Panc1 (cell line): Measurements from ENCODE around the gene VPS29. TPM values are rescaled to one million over a fixed set of nuclear protein-coding genes. Genes with fewer than 3 reads are reported as not detected.
"Not testable (repeated sequence)": the region's sequence is repeated elsewhere in the genome, so short reads cannot be mapped to it uniquely, and the experiment has no call there.

ENCODE experiments used
- ATAC-seq: fragments of 200-7000 bp; cut with Tn5 transposase; 2 replicates; pipeline ENCODE4 v1.9.1; 2020; ENCODE audit warnings: mild to moderate bottlenecking, moderate library complexity
- BruUV-seq: library from RNA; stranded (reverse); fragments of 400-500 nt; replicated peaks from 2 replicates; lab custom pipeline; 2021; lab: Mats Ljungman, UMichigan
- CTCF ChIA-PET: fragments of 300-600 bp; sonication (Branson Sonifier 250); formaldehyde crosslinking; loops from one replicate; lab custom pipeline; 2022; ENCODE audit warnings: antibody characterized with exemption; lab: Charles Lee
- POLR2A ChIA-PET: fragments of 300-600 bp; sonication (Branson Sonifier 250); formaldehyde crosslinking; loops from one replicate; lab custom pipeline; 2022; ENCODE audit warnings: antibody characterized with exemption; lab: Charles Lee
- DNase-seq: peaks from one replicate; pipeline ENCODE4 v3.0.0-alpha.2; 2010; ENCODE audit warnings: low read depth, low spot score
- H3K27ac ChIP-seq: 2 replicates; pipeline ENCODE4 v1.5.1; 2011; ENCODE audit warnings: mild to moderate bottlenecking, low read length, inconsistent platforms
- H3K27me3 ChIP-seq: fragments of 200-500 bp; sonication (Bioruptor generic); 2 replicates; pipeline ENCODE4 v1.6.0; 2014; ENCODE audit warnings: low read length, inconsistent platforms; ENCODE audit not compliant: control insufficient read depth, insufficient read depth
- H3K36me3 ChIP-seq: fragments of 200-500 bp; sonication (Bioruptor generic); 2 replicates; pipeline ENCODE4 v1.5.1; 2014; ENCODE audit warnings: inconsistent platforms, mild to moderate bottlenecking, low read length, moderate library complexity; ENCODE audit not compliant: control insufficient read depth, insufficient read depth
- H3K4me1 ChIP-seq: 2 replicates; pipeline ENCODE4 v1.5.1; 2011; ENCODE audit warnings: inconsistent platforms, mild to moderate bottlenecking, low read length, moderate library complexity; ENCODE audit not compliant: control insufficient read depth, insufficient read depth
- H3K4me3 ChIP-seq, 2 experiments: 2 replicates each; pipeline ENCODE4 v1.5.1; 2011 to 2012; ENCODE audit warnings: low read depth in 2 of 2, low read length in 2 of 2, mild to moderate bottlenecking in 2 of 2, inconsistent platforms in 1 of 2, moderate library complexity in 1 of 2
- H3K9me3 ChIP-seq: fragments of 200-500 bp; sonication (Bioruptor generic); 2 replicates; pipeline ENCODE4 v1.5.1; 2014; ENCODE audit warnings: low read depth, mild to moderate bottlenecking, inconsistent platforms, low read length, moderate library complexity; ENCODE audit not compliant: control insufficient read depth, insufficient read depth
- POLR2AphosphoS5 ChIP-seq: IDR thresholded peaks from 2 replicates; pipeline ENCODE4 v1.6.1; 2012; ENCODE audit warnings: mild to moderate bottlenecking, low read depth, low read length, moderate library complexity
- SIN3A ChIP-seq: IDR thresholded peaks from 2 replicates; pipeline ENCODE4 v1.6.1; 2012; ENCODE audit warnings: low read depth, mild to moderate bottlenecking, low read length, moderate library complexity, borderline replicate concordance; ENCODE audit not compliant: insufficient read depth
- TCF7L2 ChIP-seq: IDR thresholded peaks from 2 replicates; pipeline ENCODE4 v1.6.1; 2011; ENCODE audit warnings: mild to moderate bottlenecking, low read depth, low read length, inconsistent platforms
- in situ Hi-C: cut with HindIII; loops from 2 replicates; pipeline ENCODE4 v1.10.0; 2016; ENCODE audit warnings: low sequenced_read_pairs, low pct_unique_long_range_greater_than_20kb
- intact Hi-C: fragments of 100-400 bp; cut with micrococcal nuclease; formaldehyde crosslinking; loops from one replicate; pipeline ENCODE4 v1.10.0; 2022; ENCODE audit not compliant: unreplicated experiment
- total RNA-seq: library from RNA; stranded (reverse); gene quantifications from one replicate; pipeline ENCODE4 v1.2.1, GENCODE V29; 2021; ENCODE audit not compliant: unreplicated experiment
- TF ChIP-seq, protein P1 (sequence below): fragments of 450-650 bp; IDR thresholded peaks from 2 replicates; pipeline ENCODE4 v1.5.1; 2017; ENCODE audit warnings: mild to moderate bottlenecking
- TF ChIP-seq, protein P2 (sequence below), 2 experiments: IDR thresholded peaks; 2 replicates each; pipeline ENCODE4 v1.6.1; 2011 to 2012; ENCODE audit warnings: low read depth in 2 of 2, control low read depth in 1 of 2, low read length in 1 of 2, mild to moderate bottlenecking in 1 of 2, moderate library complexity in 1 of 2; ENCODE audit not compliant: insufficient read depth in 1 of 2

The VPS29 gene
- total RNA-seq, 1 experiment from 2014 or later = 128 TPM

DNA sequence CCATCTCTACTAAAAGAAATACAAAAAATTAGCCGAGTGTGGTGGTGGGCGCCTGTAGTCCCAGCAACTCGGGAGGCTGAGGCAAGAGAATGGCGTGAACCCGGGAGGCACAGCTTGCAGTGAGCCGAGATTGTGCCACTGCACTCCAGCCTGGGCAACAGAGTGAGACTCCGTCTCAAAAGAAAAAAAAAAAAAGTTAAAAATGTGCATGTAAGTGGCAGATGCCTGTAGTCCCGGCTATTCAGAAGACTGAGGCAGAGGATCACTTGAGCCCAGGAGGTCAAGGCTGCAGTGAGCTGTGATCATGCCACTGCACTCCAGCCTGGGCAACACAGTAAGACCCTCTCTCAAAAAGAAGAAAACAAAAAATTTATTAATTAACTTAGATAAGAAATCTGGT, 16.1 kb upstream of the VPS29 start:
- H3K4me1 ChIP-seq, H3K9me3 ChIP-seq, H3K27me3 ChIP-seq, DNase-seq, intact Hi-C loops, H3K27ac ChIP-seq, H3K4me3 ChIP-seq, CTCF ChIA-PET, H3K36me3 ChIP-seq, POLR2A ChIA-PET, ATAC-seq, in situ Hi-C loops, BruUV-seq: not testable (repeated sequence)

DNA sequence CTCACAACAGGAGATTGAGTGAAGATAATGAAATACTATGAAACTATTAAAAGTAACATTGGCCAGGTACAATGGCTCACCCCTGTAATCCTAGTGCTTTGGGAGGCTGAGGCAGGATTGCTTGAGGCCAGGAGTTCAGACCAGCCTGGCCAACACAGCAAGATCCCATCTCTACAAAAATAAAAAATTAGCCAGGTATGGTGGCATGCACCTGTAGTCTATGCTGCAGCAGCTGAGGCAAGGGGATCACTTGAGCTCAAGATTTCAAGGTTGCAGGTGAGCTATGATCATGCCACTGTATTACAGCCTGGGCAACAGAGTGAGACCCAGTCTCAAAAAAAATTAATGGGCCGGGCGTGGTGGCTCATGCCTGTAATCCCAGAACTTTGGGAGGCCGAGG, 15.1 kb upstream of the VPS29 start:
- CTCF ChIA-PET = no interaction called here
- no peaks in the 10 kb centered on the region for H3K27me3 ChIP-seq
- no peak overlapping the region for H3K4me3 ChIP-seq
- H3K27ac ChIP-seq = no peak overlapping the region
- H3K4me1 ChIP-seq = no peaks in the 10 kb centered on the region
- ATAC-seq = no peak
- BruUV-seq = no TSS peak
- in situ Hi-C loops = no loop called here
- H3K36me3 ChIP-seq = no peaks in the 10 kb centered on the region
- H3K9me3 ChIP-seq = no peaks in the 10 kb centered on the region
- POLR2A ChIA-PET = no interaction called here
- TF ChIP-seq POLR2AphosphoS5 (no peak), SIN3A (no peak), TCF7L2 (no peak)
- TF ChIP-seq, protein P1, sequence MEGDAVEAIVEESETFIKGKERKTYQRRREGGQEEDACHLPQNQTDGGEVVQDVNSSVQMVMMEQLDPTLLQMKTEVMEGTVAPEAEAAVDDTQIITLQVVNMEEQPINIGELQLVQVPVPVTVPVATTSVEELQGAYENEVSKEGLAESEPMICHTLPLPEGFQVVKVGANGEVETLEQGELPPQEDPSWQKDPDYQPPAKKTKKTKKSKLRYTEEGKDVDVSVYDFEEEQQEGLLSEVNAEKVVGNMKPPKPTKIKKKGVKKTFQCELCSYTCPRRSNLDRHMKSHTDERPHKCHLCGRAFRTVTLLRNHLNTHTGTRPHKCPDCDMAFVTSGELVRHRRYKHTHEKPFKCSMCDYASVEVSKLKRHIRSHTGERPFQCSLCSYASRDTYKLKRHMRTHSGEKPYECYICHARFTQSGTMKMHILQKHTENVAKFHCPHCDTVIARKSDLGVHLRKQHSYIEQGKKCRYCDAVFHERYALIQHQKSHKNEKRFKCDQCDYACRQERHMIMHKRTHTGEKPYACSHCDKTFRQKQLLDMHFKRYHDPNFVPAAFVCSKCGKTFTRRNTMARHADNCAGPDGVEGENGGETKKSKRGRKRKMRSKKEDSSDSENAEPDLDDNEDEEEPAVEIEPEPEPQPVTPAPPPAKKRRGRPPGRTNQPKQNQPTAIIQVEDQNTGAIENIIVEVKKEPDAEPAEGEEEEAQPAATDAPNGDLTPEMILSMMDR = no peak
- TF ChIP-seq, protein P2, sequence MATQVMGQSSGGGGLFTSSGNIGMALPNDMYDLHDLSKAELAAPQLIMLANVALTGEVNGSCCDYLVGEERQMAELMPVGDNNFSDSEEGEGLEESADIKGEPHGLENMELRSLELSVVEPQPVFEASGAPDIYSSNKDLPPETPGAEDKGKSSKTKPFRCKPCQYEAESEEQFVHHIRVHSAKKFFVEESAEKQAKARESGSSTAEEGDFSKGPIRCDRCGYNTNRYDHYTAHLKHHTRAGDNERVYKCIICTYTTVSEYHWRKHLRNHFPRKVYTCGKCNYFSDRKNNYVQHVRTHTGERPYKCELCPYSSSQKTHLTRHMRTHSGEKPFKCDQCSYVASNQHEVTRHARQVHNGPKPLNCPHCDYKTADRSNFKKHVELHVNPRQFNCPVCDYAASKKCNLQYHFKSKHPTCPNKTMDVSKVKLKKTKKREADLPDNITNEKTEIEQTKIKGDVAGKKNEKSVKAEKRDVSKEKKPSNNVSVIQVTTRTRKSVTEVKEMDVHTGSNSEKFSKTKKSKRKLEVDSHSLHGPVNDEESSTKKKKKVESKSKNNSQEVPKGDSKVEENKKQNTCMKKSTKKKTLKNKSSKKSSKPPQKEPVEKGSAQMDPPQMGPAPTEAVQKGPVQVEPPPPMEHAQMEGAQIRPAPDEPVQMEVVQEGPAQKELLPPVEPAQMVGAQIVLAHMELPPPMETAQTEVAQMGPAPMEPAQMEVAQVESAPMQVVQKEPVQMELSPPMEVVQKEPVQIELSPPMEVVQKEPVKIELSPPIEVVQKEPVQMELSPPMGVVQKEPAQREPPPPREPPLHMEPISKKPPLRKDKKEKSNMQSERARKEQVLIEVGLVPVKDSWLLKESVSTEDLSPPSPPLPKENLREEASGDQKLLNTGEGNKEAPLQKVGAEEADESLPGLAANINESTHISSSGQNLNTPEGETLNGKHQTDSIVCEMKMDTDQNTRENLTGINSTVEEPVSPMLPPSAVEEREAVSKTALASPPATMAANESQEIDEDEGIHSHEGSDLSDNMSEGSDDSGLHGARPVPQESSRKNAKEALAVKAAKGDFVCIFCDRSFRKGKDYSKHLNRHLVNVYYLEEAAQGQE (IDR thresholded peaks at IDR 0.05; ENCODE audit: insufficient read depth in 1 of 2, low read depth in 2 of 2, low read length in 1 of 2) = no peak
- intact Hi-C loops = no loop called here
- no peak for DNase-seq

DNA sequence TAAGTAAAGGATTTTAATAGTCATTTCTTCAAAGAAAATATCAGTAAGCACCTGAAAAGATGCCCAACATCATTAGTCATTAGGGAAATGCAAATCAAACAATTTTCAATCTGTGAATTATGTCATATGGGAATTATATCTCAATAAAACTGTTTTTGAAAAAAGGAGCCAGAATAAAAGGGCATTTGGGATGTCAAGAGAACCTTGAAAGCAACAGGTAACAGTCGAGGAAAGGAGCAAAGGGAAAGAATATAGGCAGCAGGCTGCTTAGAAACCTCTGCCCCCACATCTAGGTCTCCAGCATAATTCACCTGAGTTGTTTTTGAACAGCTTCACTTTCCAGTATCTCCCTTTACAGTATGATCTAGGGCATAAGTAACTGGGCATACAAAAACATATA, 12.5 kb upstream of the VPS29 start:
- DNase-seq (no peak), ATAC-seq (no peak)
- intact Hi-C loops (loop anchor here (5.0 kb wide), 1 partner anchor 88 kb away; no protein-coding TSS in a partner anchor), in situ Hi-C loops (no loop called here)
- ChIA-PET CTCF (interaction anchor here (0.6 kb wide), 1 partner anchor 46 kb away, joined by 3 read pairs; the partner anchor contains the start of gene GPN3), POLR2A (interaction anchor here (0.6 kb wide), 1 partner anchor 107 kb away, joined by 6 read pairs; no protein-coding TSS in a partner anchor)
- Histone ChIP-seq H3K4me1 (no peaks in the 10 kb centered on the region), H3K4me3 (no peak overlapping the region), H3K27ac (no peak overlapping the region), H3K36me3 (no peaks in the 10 kb centered on the region), H3K9me3 (no peaks in the 10 kb centered on the region), H3K27me3 (no peaks in the 10 kb centered on the region)
- TF ChIP-seq, protein P1 = no peak
- TF ChIP-seq TCF7L2 = no peak
- TF ChIP-seq, protein P2 (IDR thresholded peaks at IDR 0.05; ENCODE audit: insufficient read depth in 1 of 2, low read depth in 2 of 2, low read length in 1 of 2) = no peak
- no peak for TF ChIP-seq SIN3A
- no peak for TF ChIP-seq POLR2AphosphoS5
- BruUV-seq = no TSS peak
